NCI-H1105 treated with DMSO at 0.1 percent for 48 hours (cell line): ENCODE data around the gene PPP5C.

Experiments used
- DNase-seq: peaks from one replicate; lab custom pipeline; 2025; lab: John Stamatoyannopoulos, UW

PPP5C gene

DNA sequence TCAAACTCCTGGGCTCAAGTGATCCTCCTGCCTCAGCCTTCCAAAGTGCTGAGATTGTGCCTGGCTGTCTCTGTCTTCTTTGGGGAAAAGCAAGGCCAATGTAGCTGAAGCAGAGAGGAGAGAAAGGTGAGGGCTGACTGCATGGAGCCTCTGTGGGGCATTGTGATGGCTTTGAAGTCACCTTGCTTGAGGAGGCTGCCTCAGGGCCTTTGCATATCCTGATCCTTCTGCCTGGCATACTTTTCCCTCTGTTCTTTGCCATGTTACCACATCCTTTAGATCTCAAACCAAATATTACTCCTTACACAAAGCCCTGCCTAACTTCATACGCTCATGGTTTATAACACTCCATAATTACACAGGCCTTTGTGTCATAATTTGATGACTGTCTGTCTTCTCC lies 9.4 kb upstream of the PPP5C start:
- no peak for DNase-seq

DNA sequence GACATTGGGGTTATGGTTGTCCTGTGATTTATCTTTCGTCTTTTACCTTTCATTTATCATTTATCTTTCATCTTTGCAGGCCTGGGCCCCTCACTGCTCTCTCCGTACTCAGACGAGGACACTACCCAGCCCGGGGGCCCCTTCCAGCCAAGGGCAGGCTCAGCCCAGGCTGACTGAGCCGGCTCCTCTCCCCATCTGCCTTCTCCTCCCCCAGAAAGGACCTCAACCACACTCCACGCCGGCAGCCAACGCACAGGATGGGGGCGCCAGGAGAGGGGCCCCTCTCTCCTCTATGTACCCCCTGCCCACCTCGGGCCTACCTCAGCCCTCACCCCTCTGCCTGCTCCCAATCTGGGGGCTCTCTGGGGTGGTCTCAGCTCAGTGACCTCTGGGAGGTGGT lies 7.4 kb upstream of the PPP5C start:
- DNase-seq: no peak

DNA sequence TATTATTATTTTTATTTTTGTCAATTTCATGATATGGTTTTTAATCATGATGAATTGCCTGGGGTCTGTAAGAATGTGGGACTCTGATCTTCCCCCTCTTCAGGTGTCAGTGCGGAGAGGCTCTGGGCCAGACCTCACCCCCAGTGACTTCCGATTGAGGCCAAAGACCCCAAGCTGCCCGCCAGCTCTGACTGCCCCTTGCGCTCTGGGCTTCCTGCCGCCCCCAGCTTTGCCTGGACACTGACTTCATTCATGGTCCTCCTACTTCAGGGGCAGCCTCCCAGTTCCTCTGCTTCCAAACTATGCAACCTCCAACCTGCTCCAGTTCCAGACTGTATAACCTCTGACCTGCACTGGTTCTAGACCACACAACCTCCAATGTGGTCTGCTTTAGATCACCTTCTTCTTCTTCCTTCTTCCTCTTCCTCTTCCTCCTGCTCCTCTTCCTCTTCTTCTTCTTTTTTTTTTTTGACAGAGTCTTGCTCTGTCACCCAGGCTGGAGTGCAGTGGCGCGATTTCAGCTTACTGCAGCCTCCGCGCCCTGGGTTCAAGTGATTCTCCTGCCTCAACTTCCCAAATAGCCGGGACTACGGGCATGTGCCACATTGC lies 6.7 kb upstream of the PPP5C start:
- no peak for DNase-seq

DNA sequence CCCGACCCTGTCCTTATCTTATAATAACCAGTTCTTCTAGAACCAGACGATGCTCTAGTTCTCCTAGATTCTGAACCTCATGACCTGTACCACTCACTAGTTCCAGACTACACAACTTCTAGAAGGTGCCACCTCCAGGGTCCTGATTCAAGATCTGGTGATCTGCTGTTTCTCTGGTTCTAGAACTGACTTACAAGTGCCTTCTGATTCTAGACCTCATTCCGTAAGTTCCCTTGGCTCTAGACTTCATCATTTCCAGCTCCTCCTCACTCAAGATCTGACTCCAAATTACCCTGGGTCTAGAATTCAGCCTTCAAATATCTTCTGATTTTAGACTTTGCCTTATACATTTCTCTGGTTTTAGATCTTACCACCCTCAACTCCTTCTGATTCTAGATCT lies 5.0 kb upstream of the PPP5C start:
- no peak for DNase-seq

DNA sequence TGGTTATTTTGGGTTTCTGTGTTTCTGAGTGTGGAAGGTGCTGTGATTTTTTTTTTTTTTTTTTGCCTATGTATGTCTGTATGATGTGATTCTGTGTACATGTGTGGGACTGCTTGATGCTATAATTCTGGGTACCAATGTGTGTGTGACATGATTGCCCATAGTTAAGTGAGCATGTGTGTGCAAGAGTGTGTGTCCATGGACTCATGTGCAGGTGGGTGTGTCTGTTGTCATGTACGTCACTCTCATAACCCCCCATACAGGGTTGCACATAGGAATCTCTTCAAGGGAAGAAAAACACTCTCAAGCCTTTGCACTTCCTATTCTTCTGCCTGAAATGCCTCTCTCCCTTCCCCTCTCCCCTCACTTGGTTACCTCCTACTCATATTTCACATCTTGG lies 2.5 kb upstream of the PPP5C start:
- no peak for DNase-seq

DNA sequence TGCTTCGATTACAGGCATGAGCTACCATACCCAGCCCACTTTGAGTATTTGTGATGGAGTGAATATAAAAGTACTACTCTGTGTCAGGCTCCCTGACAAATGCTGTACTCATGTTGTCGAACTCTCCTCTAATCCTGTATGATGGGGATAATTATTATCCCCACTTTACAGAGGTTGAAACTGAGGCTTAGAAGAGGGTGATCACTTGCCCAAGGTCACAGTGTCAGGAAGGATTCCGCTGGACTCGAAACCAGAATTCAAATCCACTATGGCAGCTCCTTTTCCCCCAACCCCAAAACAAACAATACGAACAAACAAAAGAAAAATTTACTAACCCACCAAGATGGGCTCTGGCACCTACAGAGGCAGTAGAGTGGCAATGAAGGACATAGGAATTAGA lies 1.7 kb upstream of the PPP5C start:
- DNase-seq: no peak

DNA sequence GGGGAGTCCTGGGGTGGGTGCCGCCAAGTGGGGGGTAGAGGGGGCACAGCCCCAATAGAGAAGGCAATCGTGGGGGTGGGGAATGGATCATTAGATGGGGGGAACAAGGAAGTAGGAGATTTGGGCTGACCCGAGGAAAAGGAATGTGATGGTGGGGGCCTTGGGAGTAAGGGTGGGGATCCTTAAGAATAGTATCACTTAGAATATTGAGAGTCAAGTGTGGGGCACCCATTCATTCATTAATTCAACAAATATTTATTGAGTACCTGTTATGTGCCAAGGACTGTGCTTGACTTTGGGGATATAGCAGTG lies 641 bp downstream of the PPP5C start:
- DNase-seq: no peak

DNA sequence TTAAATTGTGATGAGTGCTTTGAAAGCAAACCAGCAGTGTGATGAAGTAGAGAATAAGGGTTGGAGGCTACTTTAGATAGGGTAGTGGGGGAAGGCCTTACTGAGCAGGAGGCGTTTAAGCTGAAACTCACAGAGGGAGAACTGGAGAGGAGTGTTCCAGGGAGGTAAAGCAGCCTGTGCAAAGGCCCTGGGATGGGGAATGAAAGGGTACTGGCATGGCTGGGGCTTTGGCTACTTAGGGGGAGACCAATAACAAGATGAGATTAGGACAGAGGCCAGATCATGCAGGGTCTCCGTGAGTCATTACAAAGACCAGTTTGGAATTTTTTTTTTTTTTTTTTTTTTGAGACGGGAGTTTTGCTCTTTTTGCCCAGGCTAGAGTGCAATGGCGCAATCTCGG lies 1.1 kb downstream of the PPP5C start:
- DNase-seq: no peak

DNA sequence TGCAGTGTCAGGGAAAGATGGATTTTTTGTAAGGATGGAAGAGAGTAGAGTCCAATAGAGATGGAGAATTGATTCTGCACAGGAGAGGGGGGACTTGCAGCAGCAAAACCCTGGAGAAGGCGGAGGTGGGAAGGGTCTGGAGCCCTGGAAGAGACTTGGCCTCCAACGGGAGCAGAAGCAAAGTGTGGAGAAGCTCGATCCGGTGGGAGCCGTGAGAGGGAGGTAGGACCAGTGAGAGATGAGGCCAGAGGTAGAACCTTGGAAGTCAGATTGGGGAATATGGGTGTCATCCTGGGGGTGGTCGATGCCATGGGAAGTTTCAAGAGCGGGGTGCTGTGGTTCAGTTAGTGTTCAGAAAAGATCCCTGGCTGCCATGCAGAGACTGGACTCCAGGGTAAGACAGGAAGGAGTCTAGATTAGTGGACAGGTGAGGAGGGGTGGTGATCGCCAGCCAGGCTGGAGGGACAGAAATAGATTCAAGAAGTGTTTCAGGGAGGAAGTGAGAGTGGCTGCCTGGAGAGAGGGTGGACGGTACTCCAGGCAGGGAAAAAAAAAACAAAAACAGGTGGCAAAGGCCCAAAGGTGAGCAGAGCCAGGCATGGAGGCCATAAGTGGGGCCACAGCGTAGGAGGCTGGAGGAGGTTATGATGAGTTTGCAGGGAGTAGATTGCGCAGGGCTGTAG lies 2.6 kb downstream of the PPP5C start:
- DNase-seq: no peak

DNA sequence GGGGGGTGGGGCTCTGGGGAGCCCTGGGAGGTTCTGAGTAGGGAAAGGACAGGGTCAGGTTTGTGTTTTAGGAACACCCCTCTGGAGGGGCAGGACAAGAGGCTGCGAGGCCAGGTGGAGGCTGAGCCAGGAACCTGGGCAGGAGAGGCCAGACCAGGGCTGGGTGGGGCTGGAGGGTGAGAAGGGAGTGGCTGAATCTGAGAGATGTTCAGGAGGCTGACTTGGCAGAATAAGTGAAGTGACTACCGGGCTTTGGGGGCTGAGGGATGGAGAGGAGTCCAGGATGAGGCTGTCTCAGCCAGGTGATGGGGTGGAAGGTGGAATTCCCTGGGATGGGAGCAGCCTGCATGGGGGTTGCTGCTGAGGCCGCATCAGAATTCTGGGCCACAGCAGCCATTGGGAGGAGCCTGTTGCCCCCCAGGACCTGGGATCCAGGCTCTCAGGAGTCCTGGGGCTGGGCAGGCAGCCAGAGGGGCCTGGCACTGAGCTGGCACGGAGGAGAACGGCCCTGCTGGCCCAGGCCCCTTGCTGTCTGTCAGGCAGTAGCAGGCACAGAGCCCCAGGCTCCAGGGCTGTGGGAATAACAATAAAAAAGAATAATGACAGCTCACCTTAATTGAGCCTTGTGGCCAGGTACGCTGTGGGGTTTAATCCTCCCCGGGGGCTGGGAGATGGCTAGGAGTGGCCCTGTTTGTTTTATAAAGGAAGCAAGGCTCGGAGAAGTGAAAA lies 3.3 kb downstream of the PPP5C start:
- no peak for DNase-seq

DNA sequence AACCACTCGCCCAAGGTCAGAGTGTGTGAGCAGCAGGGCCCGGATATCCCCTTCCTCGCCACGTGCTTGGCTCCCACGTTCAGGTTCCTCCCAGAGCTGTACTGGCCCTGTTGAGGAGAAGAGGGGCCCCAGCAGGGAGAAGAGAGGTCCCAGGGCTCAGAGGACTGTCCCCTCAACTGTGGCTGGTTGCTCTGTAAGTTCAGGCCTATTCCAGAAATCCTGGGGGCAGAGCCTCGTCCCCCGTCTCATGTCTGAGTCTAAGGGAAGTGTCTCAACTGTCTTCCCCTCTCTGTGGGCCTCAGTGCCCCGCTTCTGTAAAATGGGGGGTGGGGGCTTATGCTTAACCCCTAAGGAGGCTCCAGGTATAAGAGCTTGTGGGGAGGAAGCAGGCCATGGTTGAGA lies 3.9 kb downstream of the PPP5C start:
- DNase-seq: no peak

DNA sequence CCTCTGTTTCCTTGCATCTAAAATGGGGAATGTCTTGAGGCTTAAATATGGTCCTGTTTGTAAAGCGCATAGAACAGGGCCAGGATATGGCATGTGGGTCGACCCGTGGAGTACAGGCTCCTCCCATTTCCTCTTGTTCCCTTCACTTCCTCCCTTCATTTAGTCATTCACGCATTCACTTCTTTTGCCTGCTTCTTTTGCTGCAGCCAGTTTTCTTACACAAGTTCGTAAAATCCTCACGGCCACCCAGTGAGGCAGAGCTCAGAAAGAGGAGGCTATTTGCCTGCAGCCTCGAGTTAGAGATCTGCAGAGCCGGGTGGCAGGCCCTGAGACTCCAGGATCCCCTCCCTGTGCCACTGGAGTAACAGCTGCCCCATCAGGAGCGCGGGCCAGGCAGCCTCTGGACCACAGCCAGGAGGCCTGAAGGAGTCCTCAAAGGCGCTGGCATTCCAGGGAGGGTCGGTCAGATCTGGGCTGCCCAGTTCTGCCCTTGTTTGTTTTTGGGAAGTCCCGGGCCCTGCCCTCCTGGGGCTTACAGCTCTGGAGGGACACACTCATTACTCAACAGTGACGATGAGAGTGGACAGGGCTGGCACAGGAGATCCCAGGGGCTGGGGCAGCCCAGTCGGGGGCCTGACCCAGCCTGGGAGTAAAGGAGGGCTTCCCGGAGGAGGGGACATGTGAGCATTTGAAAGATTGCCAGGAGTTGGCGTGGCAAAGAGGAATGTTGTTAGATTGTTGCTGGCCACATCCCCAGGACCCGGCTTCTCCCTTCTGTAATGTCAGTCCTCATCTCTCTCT lies 4.6 kb downstream of the PPP5C start:
- no peak for DNase-seq

DNA sequence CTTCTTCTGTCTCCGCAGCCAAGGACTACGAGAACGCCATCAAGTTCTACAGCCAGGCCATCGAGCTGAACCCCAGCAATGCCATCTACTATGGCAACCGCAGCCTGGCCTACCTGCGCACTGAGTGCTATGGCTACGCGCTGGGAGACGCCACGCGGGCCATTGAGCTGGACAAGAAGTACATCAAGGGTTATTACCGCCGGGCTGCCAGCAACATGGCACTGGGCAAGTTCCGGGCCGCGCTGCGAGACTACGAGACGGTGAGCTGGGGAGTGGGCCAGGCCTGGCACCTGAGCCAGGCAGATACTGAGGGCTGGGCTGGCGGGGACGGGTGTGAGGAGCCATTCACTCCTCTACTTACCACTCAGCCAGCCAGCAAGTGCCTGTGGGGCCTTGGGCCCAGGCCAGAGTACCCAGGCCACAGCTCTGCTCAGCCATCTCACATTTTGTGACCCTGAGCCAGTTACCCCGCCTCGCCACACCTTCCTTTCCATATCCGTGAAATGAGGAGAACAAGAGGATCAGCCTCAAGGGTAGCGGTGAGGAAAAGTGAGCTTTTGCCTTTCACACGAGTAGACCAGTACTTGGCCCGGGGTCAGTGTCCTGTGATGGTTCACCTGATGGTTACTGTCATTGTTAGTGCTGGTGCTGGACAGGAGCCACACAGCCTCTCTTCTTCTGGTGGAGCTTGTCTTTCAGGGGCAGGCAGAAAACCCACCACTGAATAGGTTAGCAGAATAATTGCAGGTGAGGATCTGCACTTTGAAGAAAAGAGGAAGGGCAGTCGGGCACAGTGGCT lies 7.0 kb downstream of the PPP5C start:
- no peak for DNase-seq

DNA sequence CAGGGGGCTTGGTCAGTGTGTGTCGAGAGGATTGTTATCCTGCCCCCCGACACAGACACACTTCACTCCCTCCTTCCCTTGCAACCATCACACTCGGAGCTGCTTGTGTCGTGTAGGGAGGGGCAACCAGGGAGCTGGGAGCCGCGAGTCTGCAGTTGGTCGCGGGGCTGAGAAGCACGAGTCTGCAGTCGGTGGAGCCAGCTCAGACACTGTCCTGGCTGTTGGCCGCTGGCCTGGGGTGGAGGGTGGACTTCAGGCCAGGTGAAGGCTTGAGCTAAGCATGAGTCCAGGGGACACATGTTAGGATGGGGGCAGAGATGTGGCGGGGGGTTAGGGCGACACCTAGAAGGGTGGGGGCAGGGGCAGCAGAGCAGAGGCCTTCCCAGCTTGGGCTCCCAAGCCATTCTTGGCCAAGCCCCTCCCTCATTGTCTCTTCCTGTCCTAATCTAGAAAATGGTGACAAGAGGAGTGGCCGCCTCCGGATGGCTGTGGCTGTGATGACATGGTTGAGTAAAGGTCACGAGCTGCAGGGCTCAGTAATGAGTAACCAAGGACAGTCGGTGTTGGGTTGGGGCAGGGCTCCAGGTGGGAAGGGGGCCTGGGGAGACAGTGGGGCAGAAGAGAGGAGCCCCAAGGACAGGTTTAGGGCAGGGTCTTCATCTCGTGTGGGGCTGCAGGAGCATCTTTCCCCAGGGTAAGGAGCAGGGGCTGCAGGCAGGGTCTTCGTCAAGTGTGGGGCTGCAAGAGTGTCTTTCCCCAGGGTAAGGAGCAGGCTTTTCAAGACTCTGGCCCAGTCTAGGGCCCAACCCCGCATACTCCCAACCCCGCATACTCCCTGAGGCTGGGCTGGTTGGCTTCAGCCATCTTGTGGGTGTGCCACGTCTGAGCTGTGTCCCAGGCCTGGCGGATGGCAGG lies 8.6 kb downstream of the PPP5C start:
- no peak for DNase-seq

DNA sequence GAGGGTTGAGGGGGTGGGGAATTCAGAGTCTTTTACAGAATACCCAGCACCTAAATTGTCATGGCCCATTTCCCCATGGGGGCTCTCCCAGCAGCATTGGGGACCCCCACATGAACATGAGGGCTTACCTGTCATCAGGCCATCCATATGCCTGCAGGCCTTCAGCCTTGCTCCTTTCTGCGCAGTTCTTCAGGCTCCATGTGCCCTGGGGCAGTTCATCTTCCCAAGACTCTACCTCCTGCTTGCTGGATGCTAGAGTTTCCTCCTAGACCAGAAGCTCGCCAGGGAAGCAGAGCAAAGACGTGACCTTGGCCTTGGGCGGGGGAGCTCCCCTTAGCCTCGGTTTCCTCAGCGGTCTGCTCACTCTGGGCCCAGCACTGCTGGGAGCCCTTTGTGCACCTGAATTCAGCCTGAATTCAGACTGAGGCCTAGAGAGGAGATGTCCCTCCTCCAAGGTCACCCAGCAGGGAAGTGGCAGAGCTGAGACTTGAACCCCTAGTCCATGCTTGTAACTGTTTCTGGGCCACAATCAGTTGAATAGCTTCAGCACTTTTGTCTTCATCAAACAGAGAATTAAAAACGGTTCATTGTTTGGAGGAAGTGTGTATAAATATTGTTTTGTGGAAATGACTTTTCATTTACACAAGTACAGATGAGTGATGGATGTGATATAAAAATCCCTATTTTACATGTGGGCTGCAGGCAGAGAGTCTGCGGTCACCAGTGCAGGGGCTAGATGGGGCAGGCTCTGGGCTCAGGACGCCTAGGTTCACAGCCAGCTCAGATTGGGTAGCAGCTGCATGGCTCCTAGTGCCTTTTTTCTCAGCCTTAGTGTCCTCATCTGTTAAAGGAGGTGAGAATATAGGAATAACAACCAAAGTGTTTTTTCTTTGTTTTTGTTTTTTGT lies 9.5 kb downstream of the PPP5C start:
- no peak for DNase-seq

DNA sequence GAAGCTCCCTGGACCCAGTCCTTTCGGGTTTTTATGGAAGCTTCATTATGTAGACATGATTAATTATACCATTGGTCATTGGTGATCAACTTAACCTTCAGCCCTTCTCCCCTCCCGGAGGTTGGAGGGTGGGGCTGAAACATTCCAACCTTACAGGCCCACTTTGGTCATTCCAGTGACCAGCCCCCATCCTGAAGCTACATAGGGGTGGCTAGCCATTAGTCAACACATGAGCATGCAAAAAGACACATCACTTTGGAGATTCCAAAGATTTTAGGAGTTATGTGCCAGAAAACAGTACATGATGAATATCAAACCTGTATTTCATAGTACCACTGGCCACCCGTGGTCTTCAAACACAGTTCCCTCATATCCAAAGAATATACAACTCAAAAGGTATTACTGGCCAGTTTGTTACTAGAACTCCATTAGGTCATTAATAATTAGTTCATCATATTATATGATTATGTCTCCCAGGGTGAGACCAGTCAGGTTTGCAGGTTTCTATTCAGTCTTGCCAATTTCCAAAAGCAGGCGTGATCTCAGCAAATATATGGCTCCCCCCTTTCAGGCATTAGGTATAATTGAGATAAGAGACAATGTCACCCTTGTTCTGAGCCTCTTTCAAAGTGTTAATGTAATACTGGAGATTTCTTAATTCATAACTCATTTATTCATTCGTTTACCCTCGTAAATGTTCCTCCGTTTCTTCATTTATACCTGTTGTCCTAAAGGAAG lies 11.1 kb downstream of the PPP5C start:
- DNase-seq: no peak

DNA sequence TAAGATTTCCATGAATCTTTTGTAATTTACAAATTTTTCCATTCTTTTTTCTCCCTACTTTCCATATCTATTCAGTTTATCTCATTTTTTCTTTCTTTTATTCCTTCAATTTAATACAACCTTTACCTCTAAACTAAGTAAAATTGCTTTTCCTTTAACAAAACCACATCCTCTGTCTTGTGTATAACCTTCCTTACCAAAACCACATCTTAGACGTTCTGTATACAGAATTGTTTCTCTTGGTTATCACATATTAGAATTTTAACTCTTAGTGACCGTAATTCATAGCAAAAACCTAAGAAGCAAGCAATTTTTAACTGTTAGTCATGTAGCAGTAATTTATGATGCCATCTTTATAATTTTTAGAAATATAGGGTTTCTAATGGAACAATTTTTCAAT lies 15.0 kb downstream of the PPP5C start:
- DNase-seq: no peak

DNA sequence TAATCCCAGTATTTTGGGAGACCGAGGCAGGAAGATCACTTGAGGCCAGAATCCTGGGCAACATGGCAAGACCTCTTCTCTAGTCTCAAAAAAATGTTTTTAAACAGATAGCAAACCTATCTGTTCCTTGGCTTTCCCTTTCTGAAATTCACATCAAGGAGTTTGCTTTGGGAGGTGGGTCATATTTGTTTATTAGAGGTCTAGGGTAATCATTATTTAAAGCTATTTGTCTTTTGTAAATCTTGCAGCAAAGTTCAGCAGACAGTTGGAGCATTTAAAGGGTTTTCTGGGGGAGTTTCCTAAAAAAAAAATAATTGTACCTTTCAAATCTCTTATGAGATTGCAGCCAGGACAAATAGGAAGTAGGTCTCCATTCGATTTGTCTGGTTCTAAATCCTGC lies 17.5 kb downstream of the PPP5C start:
- DNase-seq: no peak

DNA sequence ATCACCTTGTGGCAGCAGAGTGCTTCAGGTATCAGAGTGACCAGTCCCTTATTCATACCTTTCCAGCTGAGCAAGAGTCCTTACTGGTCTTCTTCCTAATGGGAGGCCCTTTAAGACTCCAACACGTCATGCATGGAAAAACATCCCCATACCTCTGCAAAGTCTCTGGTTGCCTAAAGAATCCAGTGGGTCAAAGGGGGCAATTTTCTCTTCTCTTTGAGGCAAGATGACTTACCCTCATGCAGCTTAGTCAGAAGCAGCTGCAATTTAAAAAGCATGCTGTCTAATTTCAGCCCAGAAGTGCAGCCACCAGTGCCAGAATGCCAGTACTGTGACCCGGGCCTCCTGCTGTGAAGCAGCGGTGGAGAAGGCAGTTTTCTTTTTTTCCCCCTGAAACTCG lies 18.7 kb downstream of the PPP5C start:
- DNase-seq: no peak
